Endothelial cell of umbilical vein (primary cell): Measurements from ENCODE around the gene PANX1. TPM values are rescaled to one million over a fixed set of nuclear protein-coding genes. Genes with fewer than 3 reads are reported as not detected.

Source experiments
- BruUV-seq: library from RNA; stranded (reverse); fragments of 400-500 nt; replicated peaks from 2 replicates; lab custom pipeline; 2021; lab: Mats Ljungman, UMichigan
- CTCF ChIA-PET: fragments of 300-600, 350-600 bp; sonication (Branson Sonifier 250); formaldehyde crosslinking; loops from one replicate; lab custom pipeline; 2021; ENCODE audit warnings: antibody characterized with exemption, inconsistent platforms; lab: Charles Lee
- POLR2A ChIA-PET: fragments of 300-600, 350-600 bp; sonication (Branson Sonifier 250); formaldehyde crosslinking; loops from one replicate; lab custom pipeline; 2021; ENCODE audit warnings: antibody characterized with exemption, inconsistent platforms; lab: Charles Lee
- DNase-seq: peaks from one replicate; pipeline ENCODE4 v3.0.0-alpha.2; 2011; ENCODE audit warnings: low read depth, low spot score
- FAIRE-seq: peaks from 2 replicates; lab custom pipeline; 2011; peaks lifted over from hg19 to GRCh38; lab: Jason Lieb, UNC
- H2AFZ ChIP-seq: 2 replicates; pipeline ENCODE4 v1.6.0; 2012; ENCODE audit warnings: low read depth, low read length, control low read depth, inconsistent platforms
- H3K27ac ChIP-seq: 2 replicates; pipeline ENCODE4 v1.5.1; 2011; ENCODE audit warnings: low read depth, mild to moderate bottlenecking, control low read depth, low read length, moderate library complexity; ENCODE audit not compliant: insufficient read depth
- H3K27me3 ChIP-seq, 2 experiments: 2 replicates each; pipeline versions ENCODE4 v1.6.0 to v1.6.1; 2011; ENCODE audit warnings: low read length in 2 of 2, mixed read lengths in 1 of 2; ENCODE audit not compliant: control insufficient read depth in 2 of 2, insufficient read depth in 2 of 2
- H3K36me3 ChIP-seq, 2 experiments: 2 replicates in 1 of 2; 3 replicates in 1 of 2; pipeline ENCODE4 v1.5.1; 2011; ENCODE audit warnings: low read length in 2 of 2, mild to moderate bottlenecking in 1 of 2, moderate library complexity in 1 of 2; ENCODE audit not compliant: control insufficient read depth in 2 of 2, insufficient read depth in 2 of 2; ENCODE audit errors: extremely low read depth in 1 of 2
- H3K4me1 ChIP-seq: 3 replicates; pipeline ENCODE4 v1.5.1; 2011; ENCODE audit warnings: mild to moderate bottlenecking, low read length; ENCODE audit not compliant: control insufficient read depth, insufficient read depth; ENCODE audit errors: extremely low read depth
- H3K4me2 ChIP-seq: 2 replicates; pipeline ENCODE4 v1.6.1; 2011; ENCODE audit warnings: low read length, control low read depth, mixed read lengths; ENCODE audit not compliant: insufficient read depth
- H3K4me3 ChIP-seq, 3 experiments: fragments of 200-600 bp in 1 of 3; sonication (generic), shearing (Covaris generic) in 1 of 3; replicated peaks in 1 of 3; 2 replicates each; pipeline ENCODE4 v1.5.1; 2011 to 2016; ENCODE audit warnings: control low read depth in 3 of 3, low read length in 3 of 3, mild to moderate bottlenecking in 2 of 3, inconsistent platforms in 1 of 3, low read depth in 1 of 3, moderate library complexity in 1 of 3; ENCODE audit not compliant: insufficient read depth in 1 of 3
- H3K79me2 ChIP-seq: 2 replicates; pipeline ENCODE4 v1.6.0; 2012; ENCODE audit warnings: low read length, inconsistent platforms; ENCODE audit not compliant: control insufficient read depth, insufficient read depth
- H3K9ac ChIP-seq: replicated peaks from 2 replicates; pipeline ENCODE3; 2011; ENCODE audit warnings: low read length, control low read depth; ENCODE audit not compliant: insufficient read depth; ENCODE audit errors: extremely low read depth
- H3K9me1 ChIP-seq: replicated peaks from 3 replicates; pipeline ENCODE4 v1.6.0; 2011; ENCODE audit warnings: mild to moderate bottlenecking, low read length; ENCODE audit not compliant: control insufficient read depth, insufficient read depth; ENCODE audit errors: extremely low read depth
- H3K9me3 ChIP-seq: replicated peaks from 2 replicates; pipeline ENCODE4 v1.5.1; 2012; ENCODE audit warnings: low read length, inconsistent platforms; ENCODE audit not compliant: control insufficient read depth, insufficient read depth
- H4K20me1 ChIP-seq: replicated peaks from 2 replicates; pipeline ENCODE3; 2011; ENCODE audit warnings: mild to moderate bottlenecking, low read length; ENCODE audit not compliant: control insufficient read depth, insufficient read depth; ENCODE audit errors: extremely low read depth
- EZH2 ChIP-seq: IDR thresholded peaks from 2 replicates; pipeline ENCODE4 v1.6.1; 2012; ENCODE audit warnings: borderline replicate concordance, low read depth, mild to moderate bottlenecking, moderate library complexity, low read length, inconsistent platforms; ENCODE audit not compliant: severe bottlenecking
- FOS ChIP-seq: IDR thresholded peaks from 2 replicates; pipeline ENCODE4 v1.6.1; 2011; ENCODE audit warnings: mild to moderate bottlenecking, low read length, moderate library complexity, borderline replicate concordance; ENCODE audit not compliant: insufficient read depth
- GATA2 ChIP-seq: IDR thresholded peaks from 2 replicates; pipeline ENCODE4 v1.7.0; 2011; ENCODE audit warnings: low read depth, mild to moderate bottlenecking, moderate library complexity, mixed read lengths, low read length; ENCODE audit not compliant: insufficient read length, insufficient read depth
- JUN ChIP-seq: IDR thresholded peaks from 2 replicates; pipeline ENCODE4 v1.6.1; 2011; ENCODE audit warnings: borderline replicate concordance, low read depth; ENCODE audit not compliant: insufficient read length, insufficient read depth
- MYC ChIP-seq: IDR thresholded peaks from one replicate; pipeline ENCODE4 v1.6.1; 2011; ENCODE audit warnings: mild to moderate bottlenecking, low read depth, low read length
- POLR2A ChIP-seq: IDR thresholded peaks from 2 replicates; pipeline ENCODE4 v1.6.1; 2012; ENCODE audit warnings: low read depth, mild to moderate bottlenecking, control low read depth, low read length
- dilution Hi-C: fragments of 300-500 bp; cut with MboI; formaldehyde crosslinking; loops from one replicate; pipeline ENCODE4 v1.15.0; 2019; ENCODE audit warnings: low sequenced_read_pairs; ENCODE audit not compliant: extremely low pct_ligation_motif_present
- intact Hi-C: fragments of 100-400 bp; cut with micrococcal nuclease; formaldehyde crosslinking; loops from one replicate; pipeline ENCODE4 v1.10.0; 2022
- polyA plus RNA-seq, 4 experiments: library from polyadenylated mRNA; depleted of rRNA in 3 of 4; stranded (reverse) in 3 of 4; unstranded in 1 of 4; fragments of >200 nt; gene quantifications; 2 replicates each; pipeline versions ENCODE4 v1.2.1 to v1.2.3, GENCODE V29; 2011 to 2012; ENCODE audit warnings: missing spikeins in 1 of 4
- total RNA-seq: library from RNA; stranded (reverse); gene quantifications from 2 replicates; pipeline ENCODE4 v1.2.3, GENCODE V29; 2021
- TF ChIP-seq, protein P1 (sequence below), 2 donors: IDR thresholded peaks; 1 replicate in 1 of 2; 2 replicates in 1 of 2; pipeline ENCODE4 v1.5.1; 2011; ENCODE audit warnings: low read length in 2 of 2, mild to moderate bottlenecking in 2 of 2, moderate library complexity in 2 of 2, control low read depth in 1 of 2, inconsistent platforms in 1 of 2, low read depth in 1 of 2; ENCODE audit not compliant: insufficient read depth in 1 of 2; ENCODE audit errors: extremely low read depth in 1 of 2
- TF ChIP-seq, protein P2 (sequence below): IDR thresholded peaks from 2 replicates; pipeline ENCODE4 v1.6.1; 2011; ENCODE audit not compliant: insufficient read depth, insufficient read length

Gene PANX1
- total and polyA plus RNA-seq, 2 donors (not counting 3 experiments of a cell fraction or from before 2014, with no cell fraction given), result 9.5 to 20.9 TPM

DNA sequence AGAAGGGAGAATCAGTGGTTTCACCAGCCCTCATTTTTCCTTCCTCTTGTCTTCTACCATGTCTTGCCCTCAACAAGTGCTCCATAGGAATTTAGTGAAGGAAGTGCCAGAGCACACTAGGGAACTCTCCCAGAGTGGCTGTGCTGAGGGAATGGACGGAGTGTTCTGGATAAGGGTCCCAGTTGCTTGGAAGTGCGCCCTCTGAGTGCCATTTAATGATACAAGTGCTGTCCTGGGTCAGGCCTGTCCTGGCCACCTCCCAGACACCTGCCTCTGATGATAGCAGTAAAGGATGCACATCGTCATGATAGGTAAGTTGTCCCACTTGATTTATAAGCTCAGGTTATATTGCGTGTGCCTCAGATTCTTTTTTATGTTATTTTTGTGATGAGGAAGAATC, 5.1 kb downstream of the PANX1 start:
- Histone ChIP-seq H3K4me1 (peaks cover 56% of the 10 kb centered on the region), H4K20me1 (no peaks in the 10 kb centered on the region), H3K4me2 (no peak overlapping the region), H2AFZ (no peak overlapping the region), H3K9me3 (no peaks in the 10 kb centered on the region), H3K9me1 (no peaks in the 10 kb centered on the region), H3K4me3 (no peak overlapping the region), H3K36me3 (no peaks in the 10 kb centered on the region), H3K27me3 (no peaks in the 10 kb centered on the region), H3K9ac (no peak overlapping the region), H3K27ac (no peak overlapping the region), H3K79me2 (peaks cover 76% of the 10 kb centered on the region)
- ChIA-PET CTCF (interaction anchor here (2.2 kb wide), 1 partner anchor 17 kb away, joined by 7 read pairs; no protein-coding TSS in a partner anchor), POLR2A (no interaction called here)
- FAIRE-seq (no peak), DNase-seq (no peak)
- intact Hi-C loops (loop anchor here (10.0 kb wide), 1 partner anchor 801 kb away; no protein-coding TSS in a partner anchor), dilution Hi-C loops (no loop called here)
- TF ChIP-seq MYC, result no peak
- TF ChIP-seq, protein P1, sequence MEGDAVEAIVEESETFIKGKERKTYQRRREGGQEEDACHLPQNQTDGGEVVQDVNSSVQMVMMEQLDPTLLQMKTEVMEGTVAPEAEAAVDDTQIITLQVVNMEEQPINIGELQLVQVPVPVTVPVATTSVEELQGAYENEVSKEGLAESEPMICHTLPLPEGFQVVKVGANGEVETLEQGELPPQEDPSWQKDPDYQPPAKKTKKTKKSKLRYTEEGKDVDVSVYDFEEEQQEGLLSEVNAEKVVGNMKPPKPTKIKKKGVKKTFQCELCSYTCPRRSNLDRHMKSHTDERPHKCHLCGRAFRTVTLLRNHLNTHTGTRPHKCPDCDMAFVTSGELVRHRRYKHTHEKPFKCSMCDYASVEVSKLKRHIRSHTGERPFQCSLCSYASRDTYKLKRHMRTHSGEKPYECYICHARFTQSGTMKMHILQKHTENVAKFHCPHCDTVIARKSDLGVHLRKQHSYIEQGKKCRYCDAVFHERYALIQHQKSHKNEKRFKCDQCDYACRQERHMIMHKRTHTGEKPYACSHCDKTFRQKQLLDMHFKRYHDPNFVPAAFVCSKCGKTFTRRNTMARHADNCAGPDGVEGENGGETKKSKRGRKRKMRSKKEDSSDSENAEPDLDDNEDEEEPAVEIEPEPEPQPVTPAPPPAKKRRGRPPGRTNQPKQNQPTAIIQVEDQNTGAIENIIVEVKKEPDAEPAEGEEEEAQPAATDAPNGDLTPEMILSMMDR (IDR thresholded peaks at IDR 0.05; ENCODE audit: extremely low read depth in 1 of 2, insufficient read depth in 1 of 2, low read depth in 1 of 2, low read length in 2 of 2), result no peak
- TF ChIP-seq, protein P2, sequence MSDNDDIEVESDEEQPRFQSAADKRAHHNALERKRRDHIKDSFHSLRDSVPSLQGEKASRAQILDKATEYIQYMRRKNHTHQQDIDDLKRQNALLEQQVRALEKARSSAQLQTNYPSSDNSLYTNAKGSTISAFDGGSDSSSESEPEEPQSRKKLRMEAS, result no peak
- TF ChIP-seq EZH2, result no peak
- no peak for TF ChIP-seq GATA2
- TF ChIP-seq POLR2A, result no peak
- no peak for TF ChIP-seq JUN
- no peak for TF ChIP-seq FOS
- no TSS peak for BruUV-seq
